Erythroblast (primary cell): ENCODE data around the gene SNPH.

Experiments
- GATA1 ChIP-seq: IDR thresholded peaks from 2 replicates; pipeline ENCODE4 v1.6.1; 2011; ENCODE audit warnings: low read depth, mild to moderate bottlenecking, control low read depth, low read length, moderate library complexity
- POLR2A ChIP-seq: IDR thresholded peaks from 2 replicates; pipeline ENCODE4 v1.6.1; 2011; ENCODE audit warnings: mild to moderate bottlenecking, low read length

GRCh38 chr20:1305712-1306111 is 39.6 kb downstream of the SNPH start:
- no peak for TF ChIP-seq POLR2A
- no peak for TF ChIP-seq GATA1
